B cell (primary cell): Measurements from ENCODE around the gene FAM13C. TPM values are rescaled to one million over a fixed set of nuclear protein-coding genes. Genes with fewer than 3 reads are reported as not detected.

Source experiments
- ATAC-seq: fragments of 200-7000 bp; cut with Tn5 transposase; one replicate; pipeline ENCODE4 v1.10.0; 2021; ENCODE audit warnings: low read depth, mild to moderate bottlenecking, moderate number of reproducible peaks, moderate library complexity
- CTCF ChIA-PET: fragments of 350-600 bp; sonication (Branson Sonifier 250); formaldehyde crosslinking; loops from one replicate; lab custom pipeline; 2021; ENCODE audit warnings: antibody characterized with exemption, inconsistent platforms; lab: Charles Lee
- POLR2A ChIA-PET: fragments of 350-600 bp; sonication (Branson Sonifier 250); formaldehyde crosslinking; loops from one replicate; lab custom pipeline; 2021; ENCODE audit warnings: antibody characterized with exemption; lab: Charles Lee
- DNase-seq: peaks from one replicate; pipeline ENCODE4 v3.0.0; 2013
- H2AFZ ChIP-seq: 2 replicates; pipeline ENCODE4 v1.6.1; 2012; ENCODE audit warnings: mild to moderate bottlenecking, low read depth, low read length; ENCODE audit not compliant: insufficient read depth, poor library complexity, severe bottlenecking
- H3K27ac ChIP-seq, 2 donors: 1 replicate in 1 of 2; 2 replicates in 1 of 2; pipeline ENCODE4 v1.5.1; 2012 to 2013; ENCODE audit warnings: low read length in 2 of 2, mild to moderate bottlenecking in 2 of 2, moderate library complexity in 1 of 2
- H3K27me3 ChIP-seq, 4 experiments: fragments of 200-600 bp in 1 of 4; sonication (generic) in 1 of 4; replicated peaks in 1 of 4; 1 replicate in 2 of 4; 2 replicates in 2 of 4; pipeline versions ENCODE4 v1.6.1 to v1.7.0; 2013 to 2016; ENCODE audit warnings: low read length in 3 of 4, mild to moderate bottlenecking in 2 of 4, mixed read lengths in 1 of 4, moderate library complexity in 1 of 4; ENCODE audit not compliant: insufficient read depth in 4 of 4, control insufficient read depth in 3 of 4; ENCODE audit errors: control extremely low read depth in 1 of 4
- H3K36me3 ChIP-seq, 2 experiments: replicated peaks in 1 of 2; 1 replicate in 1 of 2; 2 replicates in 1 of 2; pipeline versions ENCODE4 v1.6.1 to v1.7.1; 2013; ENCODE audit warnings: low read length in 1 of 2; ENCODE audit not compliant: insufficient read depth in 2 of 2, control insufficient read depth in 1 of 2; ENCODE audit errors: control extremely low read depth in 1 of 2, extremely low read depth in 1 of 2
- H3K4me1 ChIP-seq, 2 donors: fragments of 200-600 bp in 1 of 2; sonication (generic) in 1 of 2; 1 replicate in 1 of 2; 2 replicates in 1 of 2; pipeline versions ENCODE4 v1.5.1 to v1.6.1; 2013 to 2017; ENCODE audit warnings: low read length in 2 of 2; ENCODE audit not compliant: control insufficient read depth in 2 of 2, insufficient read depth in 2 of 2
- H3K4me2 ChIP-seq: replicated peaks from 2 replicates; pipeline ENCODE3; 2012; ENCODE audit warnings: mild to moderate bottlenecking, low read depth, low read length; ENCODE audit not compliant: poor library complexity, severe bottlenecking
- H3K4me3 ChIP-seq, 5 experiments: fragments of 200-600 bp in 1 of 5; sonication (generic) in 1 of 5; 1 replicate in 3 of 5; 2 replicates in 2 of 5; pipeline versions ENCODE4 v1.5.1 to v1.7.0; 2011 to 2016; ENCODE audit warnings: low read length in 4 of 5, mild to moderate bottlenecking in 4 of 5, low read depth in 2 of 5, control low read depth in 1 of 5, moderate library complexity in 1 of 5; ENCODE audit not compliant: insufficient read depth in 1 of 5; ENCODE audit errors: control extremely low read depth in 1 of 5, extremely low read depth in 1 of 5
- H3K79me2 ChIP-seq: fragments of 200-600 bp; sonication (generic); one replicate; pipeline ENCODE4 v1.6.0; 2016; ENCODE audit warnings: low read length; ENCODE audit not compliant: control insufficient read depth, insufficient read depth
- H3K9ac ChIP-seq: fragments of 200-600 bp; sonication (generic); 2 replicates; pipeline ENCODE4 v1.6.1; 2017; ENCODE audit warnings: mild to moderate bottlenecking, low read length, moderate library complexity
- H3K9me3 ChIP-seq, 3 donors: one replicate each; pipeline versions ENCODE4 v1.6.1 to v1.7.1; 2013; ENCODE audit warnings: low read length in 2 of 3; ENCODE audit not compliant: control insufficient read depth in 2 of 3, insufficient read depth in 1 of 3; ENCODE audit errors: control extremely low read depth in 1 of 3
- H4K20me1 ChIP-seq: 2 replicates; pipeline ENCODE4 v1.6.0; 2012; ENCODE audit warnings: mild to moderate bottlenecking, low read length; ENCODE audit not compliant: insufficient read depth, control insufficient read depth, poor library complexity, severe bottlenecking
- H3K27ac Mint-ChIP-seq: one replicate; pipeline ENCODE4 v1.8.0; 2021; ENCODE audit warnings: mixed read lengths
- H3K27me3 Mint-ChIP-seq: one replicate; pipeline ENCODE4 v1.8.0; 2021; ENCODE audit warnings: mixed read lengths
- H3K4me1 Mint-ChIP-seq: one replicate; pipeline ENCODE4 v1.8.0; 2021; ENCODE audit warnings: mixed read lengths
- H3K4me3 Mint-ChIP-seq: one replicate; pipeline ENCODE4 v1.8.0; 2021; ENCODE audit warnings: mixed read lengths
- H3K9me3 Mint-ChIP-seq: one replicate; pipeline ENCODE4 v1.8.0; 2022; ENCODE audit warnings: mixed read lengths; ENCODE audit not compliant: insufficient read depth
- EZH2 ChIP-seq: IDR thresholded peaks from 2 replicates; pipeline ENCODE4 v1.6.1; 2012; ENCODE audit warnings: borderline replicate concordance, low read depth, mild to moderate bottlenecking, moderate library complexity, low read length; ENCODE audit not compliant: insufficient read depth, poor library complexity, severe bottlenecking
- WGBS: methylation state at CpG from one replicate; pipeline ENCODE4 v1.1.5; 2013; ENCODE audit warnings: missing lambda C conversion rate; ENCODE audit not compliant: insufficient coverage; 5-methylcytosine and 5-hydroxymethylcytosine counted together
- intact Hi-C: fragments of 100-400 bp; cut with micrococcal nuclease; formaldehyde crosslinking; loops from one replicate; pipeline ENCODE4 v1.10.0; 2022
- polyA plus RNA-seq: library from polyadenylated mRNA; depleted of rRNA; stranded (reverse); fragments of >200 nt; gene quantifications from 2 replicates; pipeline ENCODE4 v1.2.3, GENCODE V29; 2012
- total RNA-seq, 2 donors: library from RNA; stranded (reverse); fragments of 120-200 nt in 1 of 2; gene quantifications; 1 replicate in 1 of 2; 2 replicates in 1 of 2; pipeline versions ENCODE4 v1.2.3 to v1.2.4, GENCODE V29; 2013 to 2022
- TF ChIP-seq, protein P1 (sequence below): fragments of 200-600 bp; IDR thresholded peaks from one replicate; pipeline ENCODE4 v1.8.0; 2022; ENCODE audit warnings: antibody characterized with exemption, mild to moderate bottlenecking

The FAM13C gene
- total and polyA plus RNA-seq, 2 donors (not counting 1 experiment from before 2014, with no cell fraction given), result not detected

DNA sequence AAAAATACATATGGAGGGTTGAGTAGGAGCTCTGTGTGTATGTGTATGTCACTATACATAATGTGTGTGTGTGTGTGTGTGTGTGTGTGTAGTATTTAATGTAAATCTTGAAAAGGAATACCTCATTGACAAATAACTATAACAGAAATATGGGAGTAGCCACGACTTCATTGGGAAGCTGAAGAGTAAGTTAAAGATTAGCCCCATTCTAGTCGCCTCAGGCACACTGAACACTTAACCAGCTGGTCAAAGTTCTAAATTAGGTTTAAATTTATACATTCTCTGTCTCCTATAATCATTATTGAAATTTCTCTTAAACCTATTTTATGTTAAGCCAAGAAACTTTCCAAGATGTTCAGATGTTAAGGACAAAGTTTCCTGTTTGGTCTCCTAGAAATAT is 45.3 kb downstream of the FAM13C start:
- POLR2A ChIA-PET, result no interaction called here
- H3K4me3 ChIP-seq, result no peak overlapping the region
- no peaks in the 10 kb centered on the region for H4K20me1 ChIP-seq
- no peaks in the 10 kb centered on the region for H3K9me3 ChIP-seq
- Mint-ChIP-seq H3K4me3 (no peak overlapping the region), H3K27ac (no peak overlapping the region), H3K27me3 (no peaks in the 10 kb centered on the region), H3K4me1 (no peaks in the 10 kb centered on the region), H3K9me3 (no peaks in the 10 kb centered on the region)
- H3K79me2 ChIP-seq, result no peaks in the 10 kb centered on the region
- no CpG with 5 or more reads among the region's 2 CpGs for WGBS
- no peak for DNase-seq
- no peak overlapping the region for H3K9ac ChIP-seq
- no peaks in the 10 kb centered on the region for H3K27me3 ChIP-seq
- no peaks in the 10 kb centered on the region for H3K4me1 ChIP-seq
- TF ChIP-seq EZH2, result no peak
- TF ChIP-seq, protein P1, sequence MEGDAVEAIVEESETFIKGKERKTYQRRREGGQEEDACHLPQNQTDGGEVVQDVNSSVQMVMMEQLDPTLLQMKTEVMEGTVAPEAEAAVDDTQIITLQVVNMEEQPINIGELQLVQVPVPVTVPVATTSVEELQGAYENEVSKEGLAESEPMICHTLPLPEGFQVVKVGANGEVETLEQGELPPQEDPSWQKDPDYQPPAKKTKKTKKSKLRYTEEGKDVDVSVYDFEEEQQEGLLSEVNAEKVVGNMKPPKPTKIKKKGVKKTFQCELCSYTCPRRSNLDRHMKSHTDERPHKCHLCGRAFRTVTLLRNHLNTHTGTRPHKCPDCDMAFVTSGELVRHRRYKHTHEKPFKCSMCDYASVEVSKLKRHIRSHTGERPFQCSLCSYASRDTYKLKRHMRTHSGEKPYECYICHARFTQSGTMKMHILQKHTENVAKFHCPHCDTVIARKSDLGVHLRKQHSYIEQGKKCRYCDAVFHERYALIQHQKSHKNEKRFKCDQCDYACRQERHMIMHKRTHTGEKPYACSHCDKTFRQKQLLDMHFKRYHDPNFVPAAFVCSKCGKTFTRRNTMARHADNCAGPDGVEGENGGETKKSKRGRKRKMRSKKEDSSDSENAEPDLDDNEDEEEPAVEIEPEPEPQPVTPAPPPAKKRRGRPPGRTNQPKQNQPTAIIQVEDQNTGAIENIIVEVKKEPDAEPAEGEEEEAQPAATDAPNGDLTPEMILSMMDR, result no peak
- no peaks in the 10 kb centered on the region for H3K36me3 ChIP-seq
- H3K4me2 ChIP-seq, result no peak overlapping the region
- H3K27ac ChIP-seq, result no peak overlapping the region
- intact Hi-C loops, result no loop called here
- CTCF ChIA-PET, result no interaction called here
- H2AFZ ChIP-seq, result no peak overlapping the region
- no peak for ATAC-seq

DNA sequence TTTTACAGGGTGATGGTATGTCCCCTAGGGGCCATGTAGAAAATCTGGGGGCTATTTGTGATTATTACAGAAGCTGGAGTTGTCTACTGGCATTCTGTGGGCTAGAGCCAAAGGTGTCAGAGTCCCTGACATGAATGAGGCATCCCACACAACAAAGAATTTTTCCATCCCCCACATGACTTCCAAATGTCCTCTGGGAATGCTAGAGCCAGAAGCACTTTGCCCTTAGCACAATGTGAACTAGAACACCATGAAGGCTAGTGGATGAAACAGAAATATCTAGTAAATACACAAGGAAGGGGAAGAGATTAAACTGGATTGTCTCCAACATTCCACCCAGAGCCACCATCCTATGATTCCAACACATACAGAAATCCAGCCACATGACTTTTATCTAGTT is 46.9 kb downstream of the FAM13C start:
- ChIA-PET CTCF (interaction anchor here (0.7 kb wide), 1 partner anchor 14 kb away, joined by 3 read pairs; no protein-coding TSS in a partner anchor), POLR2A (no interaction called here)
- Mint-ChIP-seq H3K4me3 (no peak overlapping the region), H3K27ac (no peak overlapping the region), H3K27me3 (no peaks in the 10 kb centered on the region), H3K4me1 (no peaks in the 10 kb centered on the region), H3K9me3 (no peaks in the 10 kb centered on the region)
- no peak overlapping the region for H3K27ac ChIP-seq
- H2AFZ ChIP-seq, result no peak overlapping the region
- H3K27me3 ChIP-seq, result no peaks in the 10 kb centered on the region
- no peaks in the 10 kb centered on the region for H3K9me3 ChIP-seq
- no peak overlapping the region for H3K4me2 ChIP-seq
- no peak for DNase-seq
- H4K20me1 ChIP-seq, result no peaks in the 10 kb centered on the region
- H3K79me2 ChIP-seq, result no peaks in the 10 kb centered on the region
- no peak overlapping the region for H3K4me3 ChIP-seq
- H3K9ac ChIP-seq, result no peak overlapping the region
- TF ChIP-seq EZH2, result no peak
- TF ChIP-seq, protein P1, result no peak
- no peak for ATAC-seq
- no peaks in the 10 kb centered on the region for H3K4me1 ChIP-seq
- intact Hi-C loops, result no loop called here
- H3K36me3 ChIP-seq, result no peaks in the 10 kb centered on the region
